HG03064 (cell line): ENCODE measurements around the gene ST3GAL5.

Source experiments
- ATAC-seq: cut with Tn5 transposase; IDR thresholded peaks from one replicate; pipeline ENCODE4 v1.9.1; 2021; ENCODE audit warnings: low read depth; ENCODE audit not compliant: unreplicated experiment

Gene ST3GAL5

DNA sequence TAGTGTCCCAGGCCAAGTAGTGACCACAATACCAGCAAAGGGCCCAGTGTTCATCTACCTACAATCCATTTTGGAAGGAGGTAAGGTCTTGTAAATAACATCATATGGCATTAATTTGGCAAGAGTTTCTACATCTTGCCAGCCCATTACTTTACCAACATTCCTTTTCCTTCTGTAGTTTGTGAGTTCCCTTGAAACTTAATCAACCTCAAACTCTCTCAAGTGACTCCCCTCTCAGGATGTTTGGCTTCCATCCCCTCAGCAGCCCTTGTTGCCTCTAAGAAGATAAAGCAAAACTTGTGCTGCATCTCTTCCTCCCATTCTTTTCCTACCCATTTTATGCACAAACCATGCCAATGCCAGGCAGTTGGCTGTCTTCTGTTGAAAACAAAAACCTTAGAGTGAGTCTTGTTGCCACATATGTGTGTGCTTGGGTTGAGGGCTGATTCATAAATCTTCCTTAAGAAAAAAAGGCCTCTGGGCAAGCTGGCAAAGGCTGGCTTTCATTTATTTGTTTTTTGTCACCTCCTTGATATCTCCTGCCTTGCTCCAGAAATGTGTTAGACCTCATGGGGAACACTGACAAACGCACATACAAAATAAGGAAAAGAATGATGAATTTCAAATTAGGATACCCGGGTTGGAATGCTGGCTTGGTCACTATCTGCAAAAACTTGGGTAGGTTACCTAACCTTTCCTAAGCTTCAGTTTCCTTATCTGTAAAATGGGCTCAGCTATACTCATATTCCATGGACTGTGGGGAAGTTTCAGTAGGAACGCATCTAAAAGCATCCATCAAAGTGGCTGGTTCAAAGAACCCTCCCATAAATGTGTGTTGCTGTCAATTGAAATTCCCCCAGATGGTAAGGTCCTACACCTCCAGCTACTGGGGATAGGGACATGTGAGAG is 29.4 kb upstream of the ST3GAL5 start:
- ATAC-seq, result no peak

DNA sequence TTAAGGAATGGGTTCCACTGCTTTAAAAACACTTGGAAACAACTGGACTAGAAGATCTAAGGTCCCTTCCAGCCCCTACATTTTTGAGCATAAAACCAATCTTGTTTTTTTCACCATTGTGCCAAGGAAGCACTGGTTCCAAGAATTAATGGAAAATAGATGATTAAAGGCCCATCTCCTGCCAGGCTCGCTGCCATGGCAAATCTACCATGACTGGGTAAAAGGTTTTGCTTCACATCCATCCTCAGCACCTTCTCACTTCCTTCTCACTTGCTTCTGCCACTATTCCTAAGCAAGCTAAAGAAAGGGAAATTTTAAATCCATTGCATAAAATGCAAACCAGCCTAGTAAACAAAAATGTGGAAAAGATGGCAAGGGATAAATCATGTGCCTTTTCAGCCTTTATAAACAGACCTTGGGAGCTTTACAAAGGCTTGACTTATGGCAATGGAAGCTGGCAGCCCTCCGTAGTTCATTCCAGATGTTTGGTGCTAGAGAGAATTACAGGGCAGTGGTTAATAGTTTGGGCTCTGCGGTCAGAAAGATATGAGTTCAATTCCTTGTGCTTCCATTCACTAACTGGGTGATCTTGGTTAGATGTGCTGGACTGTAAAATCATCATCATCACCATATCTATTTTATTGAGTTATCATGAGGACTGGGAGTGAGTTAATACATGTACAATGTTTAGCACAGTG is 27.0 kb upstream of the ST3GAL5 start:
- no peak for ATAC-seq

DNA sequence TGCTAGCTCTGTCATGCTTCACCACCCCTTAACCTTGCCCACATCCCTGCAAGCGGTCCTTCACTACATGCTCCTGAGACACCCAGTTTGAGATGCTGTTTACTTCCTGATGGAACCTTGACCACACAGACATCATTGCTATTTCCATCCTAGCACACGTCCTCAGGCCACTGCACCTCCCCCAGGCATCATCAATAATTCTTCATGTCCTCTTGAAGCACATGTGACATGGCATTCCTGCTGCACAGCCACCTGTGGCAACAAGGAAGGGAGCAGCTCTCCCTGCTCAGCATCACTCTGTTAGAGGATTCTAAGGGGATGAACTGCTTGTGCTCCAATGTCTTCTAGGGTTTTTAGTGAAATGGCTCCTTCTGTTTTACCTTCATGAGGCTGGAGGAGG is 26.1 kb upstream of the ST3GAL5 start:
- ATAC-seq, result no peak

DNA sequence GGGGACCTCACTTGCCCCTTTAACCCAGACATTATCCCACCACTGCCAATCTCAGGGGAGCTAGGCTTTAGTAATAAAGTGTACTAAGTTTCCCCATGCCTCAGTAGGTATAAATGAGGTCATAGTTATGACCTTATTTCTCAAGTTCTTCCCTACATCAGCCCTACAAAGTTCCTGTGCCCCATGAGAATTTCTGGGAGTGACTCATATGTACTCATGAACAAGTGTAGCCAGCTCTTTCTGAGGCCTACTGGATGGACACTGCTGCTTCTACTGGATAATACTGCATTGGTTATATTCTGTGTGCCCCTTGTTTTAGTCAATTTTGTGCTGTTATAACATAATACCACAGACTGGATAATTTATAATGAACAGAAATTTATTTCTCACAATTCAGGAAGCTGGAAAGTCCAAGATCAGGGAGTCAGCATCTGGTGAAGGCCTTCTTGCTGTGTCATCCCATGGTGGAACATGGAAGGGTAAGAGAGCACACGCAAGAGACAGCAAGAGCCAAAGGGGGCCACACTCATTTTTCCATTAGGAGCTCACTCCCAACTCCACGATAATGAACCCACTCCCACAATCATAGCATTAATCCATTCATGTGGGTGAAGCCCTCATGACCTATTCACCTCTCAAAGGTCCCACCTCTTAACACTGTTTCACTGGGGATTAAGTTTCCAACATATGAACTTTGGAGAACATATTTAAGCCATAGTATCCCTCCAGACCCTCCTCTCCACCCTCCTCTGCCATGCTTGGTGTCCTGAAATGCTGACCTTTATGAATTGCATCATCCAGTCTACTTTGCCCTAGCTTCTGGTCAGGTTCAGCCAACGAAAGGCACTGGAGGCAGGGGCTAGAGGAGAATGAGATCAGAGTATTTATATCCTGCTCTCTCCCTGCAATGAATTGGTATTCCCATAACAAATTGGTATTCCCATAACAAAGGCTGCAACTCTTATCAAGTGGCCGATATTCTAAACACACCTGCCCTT is 25.4 kb upstream of the ST3GAL5 start:
- ATAC-seq, result no peak

DNA sequence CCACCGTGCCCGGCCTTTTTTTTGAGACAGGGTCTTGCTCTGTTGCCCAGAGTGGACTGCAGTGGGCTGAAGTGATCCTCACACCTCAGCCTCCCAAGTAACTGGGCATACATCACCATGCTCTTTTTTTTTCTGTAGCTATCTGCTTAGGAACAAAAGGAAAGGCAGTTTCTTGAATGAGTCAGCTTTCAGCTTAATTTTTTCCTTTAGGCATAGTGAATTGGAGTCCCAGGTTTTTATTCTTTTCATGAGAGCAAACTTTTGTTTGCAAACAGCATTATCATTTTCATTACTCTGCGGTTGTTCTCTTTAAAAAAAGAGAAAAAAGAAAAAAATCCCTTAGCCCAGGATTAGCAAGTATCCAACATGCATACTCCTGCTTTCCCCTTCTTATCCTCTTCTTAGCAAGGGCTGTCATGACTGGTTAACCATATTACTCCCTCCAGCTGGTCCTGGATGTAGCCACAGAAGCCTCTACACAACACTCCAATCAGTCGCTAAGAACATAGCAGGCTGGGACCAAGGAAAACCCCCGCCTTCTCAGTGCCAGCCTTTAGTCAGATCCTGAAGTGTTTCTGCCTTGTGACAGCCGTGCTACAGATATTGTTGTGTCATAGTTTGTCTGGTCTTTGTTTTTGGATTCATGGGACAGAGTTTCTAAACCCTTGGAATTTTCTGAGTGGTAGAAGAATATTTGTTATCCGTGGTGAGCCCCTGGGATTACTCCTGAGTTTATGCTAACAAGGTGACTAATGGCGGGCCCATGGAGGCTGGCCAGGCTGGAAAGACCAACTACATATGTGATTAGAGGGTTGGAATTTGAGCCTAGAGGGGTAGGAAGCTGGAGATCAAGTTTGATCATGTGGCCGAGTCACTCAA is 23.3 kb upstream of the ST3GAL5 start:
- no peak for ATAC-seq

DNA sequence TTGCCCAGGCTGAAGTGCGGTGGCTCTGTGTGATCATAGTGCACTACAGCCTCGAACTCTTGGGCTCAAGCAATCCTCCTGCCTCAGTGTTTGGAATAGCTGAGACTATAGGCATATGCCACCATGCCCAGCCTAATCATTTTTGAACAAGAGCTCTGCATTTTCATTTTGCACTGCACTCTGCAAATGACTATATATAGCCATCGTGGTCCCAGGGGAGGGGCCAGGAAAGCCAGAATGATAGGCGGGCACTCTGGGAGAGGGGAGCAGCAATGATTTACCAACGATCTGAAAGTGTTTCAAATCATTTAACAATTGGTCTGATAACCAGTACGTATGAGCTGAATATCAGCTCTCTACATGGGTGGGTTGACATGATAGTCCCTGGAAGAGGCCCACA is 22.3 kb upstream of the ST3GAL5 start:
- ATAC-seq, result no peak

DNA sequence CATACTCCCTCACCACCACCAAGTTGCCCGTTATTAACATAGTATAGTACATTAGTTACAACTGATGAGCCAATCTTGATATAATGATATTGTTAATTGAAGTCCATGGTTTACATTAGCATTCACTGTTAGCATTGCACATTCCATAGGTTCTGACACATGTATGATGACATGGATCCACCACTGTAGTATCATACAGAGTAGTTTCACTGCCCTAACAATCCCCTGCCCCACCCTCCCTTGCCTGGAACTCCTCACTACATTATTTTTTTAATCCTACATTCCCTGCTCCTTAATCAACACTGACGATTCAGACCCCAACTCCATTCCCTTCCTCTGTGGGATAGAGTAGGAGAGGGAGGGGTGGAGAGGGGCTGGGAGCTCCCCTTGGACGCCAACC is 20.2 kb upstream of the ST3GAL5 start:
- ATAC-seq, result no peak

DNA sequence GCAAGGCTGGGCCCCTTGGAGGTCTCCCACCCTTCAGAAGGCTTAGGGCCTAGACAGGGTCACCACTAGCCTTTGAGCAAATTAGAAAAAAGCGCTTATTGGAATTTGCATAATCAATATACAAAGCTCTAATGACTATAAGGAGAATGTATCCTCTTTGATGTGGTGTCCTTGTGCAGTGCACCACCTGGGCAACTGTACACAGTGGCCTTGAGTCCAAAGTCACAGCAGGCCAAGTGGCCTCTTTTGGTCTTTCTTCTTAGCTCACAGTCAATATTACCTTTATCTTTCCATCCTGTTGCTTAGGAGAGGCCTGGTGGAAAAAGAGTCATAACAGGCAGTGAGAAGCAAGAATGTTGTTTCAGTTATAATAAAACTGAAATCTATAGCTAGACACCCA is 19.7 kb upstream of the ST3GAL5 start:
- ATAC-seq, result no peak

DNA sequence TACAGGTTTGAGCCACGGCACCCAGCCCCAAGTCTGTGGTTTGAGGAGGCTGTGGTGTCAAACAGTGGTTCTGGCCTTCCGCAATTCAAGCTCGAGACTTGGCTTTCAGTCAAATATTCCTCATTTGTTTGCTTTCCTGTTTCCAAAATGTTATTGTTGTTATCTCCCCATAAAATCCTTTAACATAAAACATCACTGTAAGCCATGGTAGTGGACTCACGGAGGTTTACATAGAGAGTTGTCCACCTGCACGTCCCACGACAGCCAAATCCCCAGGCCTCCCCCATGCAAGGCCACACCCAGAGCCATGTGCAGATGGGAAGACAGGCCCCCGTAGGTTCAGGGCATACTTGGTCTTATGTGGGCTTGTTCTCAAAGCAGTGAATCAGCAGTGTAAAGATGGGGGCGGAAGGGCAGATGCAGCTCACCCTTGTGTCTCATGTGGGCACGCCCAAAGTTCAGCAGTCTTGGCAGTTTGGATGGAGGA is 18.9 kb upstream of the ST3GAL5 start:
- ATAC-seq, result no peak

DNA sequence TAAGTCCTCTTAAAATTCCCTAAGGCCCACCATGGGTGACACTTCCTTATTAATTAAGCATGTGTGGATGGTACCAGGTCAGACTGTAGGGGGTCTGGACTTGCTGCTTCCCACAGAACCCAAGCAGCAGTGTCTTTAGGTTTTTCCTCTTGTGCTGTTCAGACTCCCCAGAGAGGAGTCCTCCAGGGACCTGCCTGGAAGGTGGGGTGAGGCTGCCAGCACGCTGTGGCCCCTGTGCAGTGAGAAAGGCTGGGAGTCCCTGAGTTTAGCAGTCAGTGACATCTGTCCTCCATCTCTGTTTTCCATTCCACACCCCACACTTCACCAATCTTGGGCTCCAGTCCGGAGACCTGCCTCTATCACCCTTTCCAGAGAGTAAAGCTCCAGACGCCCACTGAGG is 18.0 kb upstream of the ST3GAL5 start:
- ATAC-seq, result no peak

DNA sequence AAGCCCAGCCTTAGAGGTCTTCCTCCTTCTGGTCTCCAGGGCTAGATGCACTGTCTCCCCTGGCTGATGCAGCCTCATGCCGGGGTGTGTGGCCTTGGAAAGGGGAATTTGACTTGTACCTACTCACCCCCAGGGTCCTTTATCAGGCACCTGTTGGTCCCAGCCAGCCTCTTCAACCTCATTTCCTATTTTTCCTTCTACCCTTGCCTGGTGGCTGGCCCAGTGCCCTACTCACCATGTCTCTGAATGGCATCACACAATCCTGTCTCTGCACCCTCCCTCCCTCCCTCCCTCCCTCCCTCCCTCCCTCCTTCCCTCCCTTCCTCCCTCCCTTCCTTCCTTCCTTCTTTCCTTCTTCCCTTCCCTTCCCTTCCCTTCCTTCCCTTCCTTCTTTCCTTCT is 17.1 kb upstream of the ST3GAL5 start:
- ATAC-seq, result no peak

DNA sequence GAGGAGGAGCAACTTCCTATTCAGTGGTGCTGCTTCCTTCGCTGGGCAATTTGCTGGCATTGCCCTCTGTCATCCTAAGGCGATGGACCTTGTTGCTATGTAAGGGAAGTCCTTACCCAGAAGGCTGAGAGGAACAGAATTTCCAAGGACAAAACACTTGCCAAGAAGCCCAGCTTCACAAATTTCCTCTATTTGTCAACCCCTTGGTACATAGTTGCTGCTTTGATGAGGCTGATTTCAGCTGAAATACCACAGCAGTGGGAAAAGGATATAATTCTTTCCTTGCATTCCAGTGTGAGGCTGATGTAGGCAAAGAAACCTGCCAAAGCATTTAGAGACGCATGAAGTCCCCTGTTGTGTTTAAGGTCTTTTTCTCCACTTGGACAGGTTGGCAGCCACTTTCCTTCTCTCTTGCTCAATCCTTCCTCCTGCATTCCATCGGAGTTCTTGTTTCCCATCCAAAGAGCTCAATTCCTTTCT is 16.4 kb upstream of the ST3GAL5 start:
- no peak for ATAC-seq

DNA sequence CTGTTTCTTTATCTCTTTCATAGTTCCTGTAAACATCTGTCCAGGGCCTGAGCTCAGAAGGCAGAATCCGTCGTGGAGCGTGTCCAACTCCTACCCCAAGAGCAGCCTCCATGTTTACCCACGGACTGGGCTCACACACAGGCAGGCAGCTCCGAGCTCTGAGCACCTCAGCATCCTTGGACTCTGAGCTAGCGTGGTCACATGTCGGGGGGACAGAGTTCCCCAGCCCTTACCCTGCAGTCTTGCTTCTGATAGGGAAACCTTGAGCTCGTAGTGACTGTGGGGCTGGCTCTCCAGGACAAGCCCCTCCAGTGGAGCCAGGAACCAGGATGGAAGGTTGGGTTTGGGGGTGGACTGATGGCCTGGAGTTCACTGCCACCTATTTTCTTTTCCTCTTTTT is 15.1 kb upstream of the ST3GAL5 start:
- no peak for ATAC-seq

DNA sequence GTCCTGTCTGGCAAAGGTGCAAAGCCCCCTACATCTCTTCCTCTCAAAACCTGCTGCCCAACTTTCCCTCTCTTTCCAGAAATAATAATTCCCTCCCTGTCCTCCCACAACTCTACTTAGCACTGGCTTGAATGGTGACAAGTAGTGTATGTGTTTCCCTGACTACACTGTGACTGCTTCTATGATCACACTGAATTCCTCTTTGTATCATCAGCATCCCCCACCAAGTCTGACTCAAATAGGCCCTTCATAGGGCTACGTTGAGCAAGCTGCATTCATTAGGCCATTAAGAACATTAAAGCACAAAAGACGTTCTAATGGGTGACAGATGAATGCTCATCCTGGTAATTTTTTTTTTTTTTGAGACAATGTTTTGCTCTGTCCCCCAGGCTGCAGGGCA is 13.7 kb upstream of the ST3GAL5 start:
- no peak for ATAC-seq

DNA sequence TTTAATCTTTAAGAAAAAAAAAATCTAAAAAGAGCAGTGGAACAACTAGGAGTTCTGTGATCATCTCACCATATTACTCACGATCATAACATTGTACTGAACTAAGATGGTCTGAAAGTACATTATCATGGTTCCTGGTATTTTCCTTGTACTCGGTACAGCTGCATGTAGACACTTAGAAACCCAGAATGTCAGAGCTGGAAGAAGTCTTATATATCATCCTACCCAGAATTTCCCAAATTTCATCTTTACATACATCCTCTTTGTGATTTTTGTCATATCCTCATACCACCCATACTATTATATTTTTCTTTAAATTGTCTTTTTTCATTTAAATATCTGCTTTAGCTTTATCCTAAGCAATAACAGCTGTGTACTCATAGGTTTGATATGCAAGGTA is 12.4 kb upstream of the ST3GAL5 start:
- no peak for ATAC-seq

DNA sequence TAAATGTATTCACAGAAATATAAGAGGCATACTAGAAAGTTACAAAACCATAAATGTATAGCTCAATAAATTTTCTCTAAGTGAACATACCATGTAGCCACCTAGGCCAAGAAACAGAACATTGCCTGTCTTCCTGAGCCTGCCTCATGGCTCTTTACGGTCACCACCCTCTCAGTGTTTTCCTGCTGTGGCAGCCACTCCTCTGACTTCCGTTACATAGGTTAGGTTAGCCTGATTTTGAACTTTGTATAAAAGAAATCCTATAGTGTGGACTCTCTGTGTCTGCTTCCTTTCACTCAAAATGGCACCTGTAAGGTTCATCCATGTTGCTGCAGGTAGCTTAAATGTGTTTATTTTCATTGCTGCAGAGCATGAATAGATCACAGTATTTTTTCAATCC is 11.6 kb upstream of the ST3GAL5 start:
- no peak for ATAC-seq

DNA sequence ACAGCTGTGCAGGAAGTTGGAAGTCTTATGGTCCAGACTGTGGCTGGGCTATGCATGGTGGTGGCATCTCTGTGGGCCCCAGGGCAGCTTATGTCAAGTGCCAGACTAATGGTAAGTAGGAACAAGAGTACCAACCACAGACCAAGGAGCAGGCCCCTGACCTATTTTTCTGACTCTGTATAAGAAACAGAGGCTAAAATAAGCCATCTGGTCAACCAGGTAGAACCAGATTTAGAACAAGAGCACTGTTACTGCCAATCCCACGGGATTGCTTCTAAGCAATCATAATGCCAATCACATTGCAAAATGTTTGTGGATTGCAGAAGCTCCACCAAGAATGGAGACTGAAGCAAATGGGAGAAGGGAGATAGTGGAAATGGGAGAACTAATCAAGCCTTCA is 11.1 kb upstream of the ST3GAL5 start:
- ATAC-seq, result no peak

DNA sequence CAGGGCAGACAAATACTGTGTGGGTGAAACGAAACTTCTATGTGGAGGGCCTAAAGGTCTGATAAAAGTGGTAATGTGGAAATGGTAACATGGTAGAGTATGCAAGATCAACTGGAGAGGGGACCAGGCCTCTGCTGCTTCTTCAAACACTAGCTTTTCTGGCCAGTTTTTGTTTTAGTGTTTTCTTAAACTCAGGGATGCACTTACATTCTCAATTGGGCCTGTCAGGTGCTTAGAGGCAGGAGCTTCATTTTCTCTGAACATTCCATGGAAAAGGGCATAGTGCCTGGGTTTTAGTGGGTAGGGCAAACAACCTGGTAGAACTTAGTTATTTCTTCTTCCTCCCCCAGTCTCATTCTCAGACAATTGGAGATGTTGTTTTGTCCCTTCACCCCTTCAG is 10.5 kb upstream of the ST3GAL5 start:
- no peak for ATAC-seq

DNA sequence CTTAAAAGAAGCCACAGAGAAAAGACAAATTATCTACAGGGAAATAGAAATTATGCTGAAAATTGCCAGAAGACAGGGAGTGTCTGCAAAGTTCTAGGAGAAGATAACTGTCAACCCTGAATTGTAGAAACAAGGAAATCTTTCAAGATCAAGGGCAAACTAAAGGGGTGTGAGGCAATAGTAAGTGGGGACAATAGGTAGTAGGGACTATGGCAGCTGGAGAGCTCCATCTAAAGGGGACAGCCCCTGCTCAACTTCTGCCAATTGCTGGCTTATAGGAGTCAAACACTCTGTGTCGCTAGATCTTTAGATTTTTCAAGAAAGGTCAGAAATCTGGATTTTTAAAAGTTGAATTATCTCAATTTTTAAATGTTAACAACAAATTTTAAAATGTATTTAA is 10.1 kb upstream of the ST3GAL5 start:
- ATAC-seq, result no peak
